NCI-H1436 treated with DMSO at 0.1 percent for 48 hours (cell line): ENCODE results near the gene SPSB2.
"Not testable (repeated sequence)": the region's sequence is repeated elsewhere in the genome, so short reads cannot be mapped to it uniquely, and the experiment has no call there.

Experiments
- DNase-seq: peaks from one replicate; lab custom pipeline; 2025; lab: John Stamatoyannopoulos, UW

Gene SPSB2, protein sequence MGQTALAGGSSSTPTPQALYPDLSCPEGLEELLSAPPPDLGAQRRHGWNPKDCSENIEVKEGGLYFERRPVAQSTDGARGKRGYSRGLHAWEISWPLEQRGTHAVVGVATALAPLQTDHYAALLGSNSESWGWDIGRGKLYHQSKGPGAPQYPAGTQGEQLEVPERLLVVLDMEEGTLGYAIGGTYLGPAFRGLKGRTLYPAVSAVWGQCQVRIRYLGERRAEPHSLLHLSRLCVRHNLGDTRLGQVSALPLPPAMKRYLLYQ

DNA sequence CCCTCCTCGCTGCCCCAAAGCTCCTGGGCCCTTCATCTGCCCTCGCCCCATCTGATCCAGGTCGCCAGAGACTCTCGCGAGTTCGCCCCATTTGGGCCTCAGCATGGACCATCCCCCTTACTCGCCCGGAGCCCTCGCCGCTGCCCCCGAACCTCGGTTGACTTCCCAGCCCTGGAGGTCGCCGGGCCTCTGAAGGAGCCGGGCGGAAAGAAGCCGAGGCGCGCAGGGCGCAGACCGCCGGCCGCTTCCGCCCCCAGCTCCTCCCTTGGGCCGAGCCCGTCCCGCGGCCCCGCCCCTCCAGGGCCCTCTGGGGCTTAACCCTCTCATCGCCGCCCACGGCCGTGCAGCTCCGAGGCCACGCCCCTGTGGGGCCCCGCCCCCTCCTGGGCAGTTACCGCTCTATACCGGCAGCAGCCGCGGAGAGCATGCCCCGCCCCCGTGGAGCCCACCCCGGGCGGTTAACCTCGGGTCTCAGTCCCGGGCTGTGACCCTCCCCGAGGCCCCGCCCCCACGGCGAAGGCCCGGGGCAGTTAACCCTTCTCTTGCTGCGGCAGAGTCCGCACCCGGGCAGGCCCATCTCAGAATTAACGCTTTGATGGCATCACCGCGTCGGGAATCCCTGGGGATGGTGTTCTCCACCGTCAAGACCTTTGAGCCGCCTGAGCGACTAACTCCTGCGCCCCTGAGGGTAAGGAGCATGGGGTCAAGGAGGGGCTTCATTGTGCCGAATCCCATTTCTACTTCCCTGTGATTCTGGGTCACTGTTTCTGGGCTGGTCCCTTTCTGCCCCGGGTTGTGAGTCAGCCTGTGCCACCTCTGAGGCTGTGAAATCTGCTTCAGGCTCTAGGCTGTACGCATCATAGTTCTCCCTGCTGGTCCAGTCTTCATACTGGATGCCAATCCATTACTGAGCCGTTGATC is at the start of gene SPSB2:
Gene SPSB2, minus strand, starts transcription at position 210 of the 921 bp plus-strand sequence. CDS start 402 bp downstream, outside the sequence.
- DNase-seq, result peak; percentile 82

DNA sequence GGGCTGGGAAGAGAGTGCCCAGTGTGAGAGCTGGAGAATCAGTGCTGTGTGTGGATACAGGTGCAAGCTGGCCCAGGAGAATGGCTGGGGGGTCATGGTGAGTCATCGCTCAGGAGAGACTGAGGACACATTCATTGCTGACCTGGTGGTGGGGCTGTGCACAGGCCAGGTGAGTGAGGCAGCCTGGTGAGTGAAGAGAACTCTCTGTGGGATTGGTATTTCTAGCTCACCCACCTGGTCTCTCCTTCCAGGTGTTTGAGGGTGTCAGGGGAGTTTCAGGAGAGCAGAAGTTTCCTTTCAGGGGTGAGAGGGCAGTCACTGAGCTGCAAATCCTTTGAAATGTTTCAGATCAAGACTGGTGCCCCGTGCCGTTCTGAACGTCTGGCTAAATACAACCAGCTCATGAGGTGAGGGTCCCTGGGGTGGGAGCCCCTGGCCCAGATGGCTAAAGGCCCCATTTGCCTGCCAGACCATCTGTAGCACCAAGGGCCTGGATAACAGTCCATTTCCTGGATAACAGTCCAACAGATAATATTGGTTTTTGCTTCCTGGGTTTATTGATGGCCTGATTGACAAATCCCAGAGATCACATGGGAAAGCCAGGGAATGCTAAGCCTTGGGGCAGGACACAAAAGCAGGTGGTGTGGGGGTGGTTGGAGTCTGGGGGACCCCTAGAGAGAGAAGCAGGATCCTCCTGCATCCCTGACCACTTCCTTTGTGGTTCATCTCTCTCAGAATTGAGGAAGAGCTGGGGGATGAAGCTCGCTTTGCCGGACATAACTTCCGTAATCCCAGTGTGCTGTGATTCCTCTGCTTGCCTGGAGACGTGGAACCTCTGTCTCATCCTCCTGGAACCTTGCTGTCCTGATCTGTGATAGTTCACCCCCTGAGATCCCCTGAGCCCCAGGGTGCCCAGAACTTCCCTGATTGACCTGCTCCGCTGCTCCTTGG is 49.2 kb upstream of the SPSB2 start:
- no peak for DNase-seq

DNA sequence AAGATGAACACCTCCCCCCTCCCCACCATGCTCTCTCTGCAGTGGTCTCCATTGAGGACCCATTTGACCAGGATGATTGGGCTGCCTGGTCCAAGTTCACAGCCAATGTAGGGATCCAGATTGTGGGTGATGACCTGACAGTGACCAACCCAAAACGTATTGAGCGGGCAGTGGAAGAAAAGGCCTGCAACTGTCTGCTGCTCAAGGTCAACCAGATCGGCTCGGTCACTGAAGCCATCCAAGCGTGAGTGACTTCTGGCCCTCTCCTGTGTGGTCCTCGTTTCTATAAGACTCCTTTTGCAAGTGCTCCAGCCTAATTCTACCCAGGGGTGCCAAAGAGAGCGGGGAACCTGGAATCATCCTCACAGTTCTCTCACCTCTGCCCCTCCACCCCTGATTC is 48.4 kb upstream of the SPSB2 start:
- no peak for DNase-seq

DNA sequence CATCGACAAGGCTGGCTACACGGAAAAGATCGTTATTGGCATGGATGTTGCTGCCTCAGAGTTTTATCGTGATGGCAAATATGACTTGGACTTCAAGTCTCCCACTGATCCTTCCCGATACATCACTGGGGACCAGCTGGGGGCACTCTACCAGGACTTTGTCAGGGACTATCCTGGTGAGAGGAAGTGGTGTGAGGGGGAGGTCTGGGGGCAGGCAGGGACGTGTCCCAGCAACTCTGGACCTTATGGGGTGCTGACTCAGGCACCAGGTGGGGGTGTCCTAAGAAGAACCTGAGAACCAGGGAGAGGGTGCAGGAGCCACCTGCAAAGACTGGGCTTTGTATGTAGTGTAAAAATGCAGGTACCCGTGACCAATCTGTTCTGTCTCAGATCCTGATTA is 46.5 kb upstream of the SPSB2 start:
- DNase-seq, result no peak

DNA sequence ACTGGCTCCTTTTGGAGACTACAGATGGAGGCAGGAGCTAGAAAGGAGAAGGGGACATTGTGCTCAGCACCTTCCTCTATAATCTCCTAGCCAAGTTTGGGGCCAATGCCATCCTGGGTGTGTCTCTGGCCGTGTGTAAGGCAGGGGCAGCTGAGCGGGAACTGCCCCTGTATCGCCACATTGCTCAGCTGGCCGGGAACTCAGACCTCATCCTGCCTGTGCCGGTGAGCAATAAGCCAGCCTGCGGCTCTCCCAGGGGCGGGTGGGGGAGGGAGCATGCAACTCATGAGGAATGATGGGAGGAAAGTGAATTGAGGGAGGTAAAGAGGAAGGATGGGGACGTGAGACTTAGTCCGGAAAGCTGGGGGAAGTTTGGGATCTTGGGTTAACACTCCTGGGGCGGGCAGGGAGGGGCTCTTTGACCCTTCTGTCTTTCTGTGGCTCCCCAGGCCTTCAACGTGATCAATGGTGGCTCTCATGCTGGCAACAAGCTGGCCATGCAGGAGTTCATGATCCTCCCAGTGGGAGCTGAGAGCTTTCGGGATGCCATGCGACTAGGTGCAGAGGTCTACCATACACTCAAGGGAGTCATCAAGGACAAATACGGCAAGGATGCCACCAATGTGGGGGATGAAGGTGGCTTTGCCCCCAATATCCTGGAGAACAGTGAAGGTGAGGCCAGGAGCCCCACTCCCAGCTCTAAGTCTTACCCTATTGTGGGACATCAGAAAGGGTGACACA is 44.6 kb upstream of the SPSB2 start:
- DNase-seq, result no peak

DNA sequence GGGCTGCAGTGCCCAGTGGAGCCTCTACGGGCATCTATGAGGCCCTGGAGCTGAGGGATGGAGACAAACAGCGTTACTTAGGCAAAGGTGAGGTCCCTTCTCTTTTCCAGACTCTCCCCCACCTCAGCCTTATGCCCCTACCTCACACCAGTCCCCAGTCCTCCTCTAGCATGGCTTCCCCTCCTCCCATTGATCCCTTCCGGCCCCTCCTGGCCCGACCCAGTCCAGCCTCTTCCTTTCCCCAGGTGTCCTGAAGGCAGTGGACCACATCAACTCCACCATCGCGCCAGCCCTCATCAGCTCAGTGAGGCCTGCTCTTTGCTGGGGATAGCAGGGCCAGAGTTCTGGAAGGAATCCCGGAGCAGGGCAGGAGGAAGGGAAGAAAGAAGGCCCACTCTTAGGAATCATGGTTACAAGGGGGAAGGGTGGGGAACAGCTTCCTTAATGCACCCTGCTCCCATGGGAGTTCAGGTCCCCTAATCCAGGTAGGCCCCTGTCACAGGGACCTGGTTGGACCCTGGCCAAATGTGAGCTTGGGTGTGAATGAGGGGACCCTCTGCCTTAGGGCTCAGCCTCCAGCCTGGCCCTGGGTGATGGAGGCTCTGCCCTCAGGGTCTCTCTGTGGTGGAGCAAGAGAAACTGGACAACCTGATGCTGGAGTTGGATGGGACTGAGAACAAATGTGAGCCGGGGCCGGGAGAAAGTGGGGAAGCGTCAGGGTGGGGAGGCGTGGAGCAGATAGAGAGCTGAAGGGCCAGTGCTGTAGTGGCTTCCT is 43.5 kb upstream of the SPSB2 start:
- DNase-seq, result no peak

DNA sequence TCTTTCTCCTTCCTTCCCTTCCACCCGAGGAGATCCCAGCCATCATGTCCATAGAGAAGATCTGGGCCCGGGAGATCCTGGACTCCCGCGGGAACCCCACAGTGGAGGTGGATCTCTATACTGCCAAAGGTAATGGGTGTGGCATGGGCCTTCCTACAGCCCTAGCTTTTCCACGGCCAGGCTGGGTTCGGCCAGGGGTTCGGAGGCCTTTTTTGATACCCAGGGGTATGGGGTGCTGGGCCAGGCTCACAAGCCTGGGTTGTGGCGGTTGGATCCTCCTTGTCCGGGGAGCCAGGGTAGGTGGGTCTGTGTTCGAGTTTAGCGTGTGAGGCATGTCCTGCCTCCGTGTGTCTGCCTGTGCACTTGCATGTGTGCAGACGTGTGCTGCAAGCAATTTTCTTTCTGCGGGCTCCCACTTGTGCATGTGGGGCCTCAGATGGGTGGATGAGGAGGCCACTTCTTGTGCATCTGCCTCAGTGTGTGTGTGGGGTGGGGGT is 42.7 kb upstream of the SPSB2 start:
- DNase-seq, result no peak

DNA sequence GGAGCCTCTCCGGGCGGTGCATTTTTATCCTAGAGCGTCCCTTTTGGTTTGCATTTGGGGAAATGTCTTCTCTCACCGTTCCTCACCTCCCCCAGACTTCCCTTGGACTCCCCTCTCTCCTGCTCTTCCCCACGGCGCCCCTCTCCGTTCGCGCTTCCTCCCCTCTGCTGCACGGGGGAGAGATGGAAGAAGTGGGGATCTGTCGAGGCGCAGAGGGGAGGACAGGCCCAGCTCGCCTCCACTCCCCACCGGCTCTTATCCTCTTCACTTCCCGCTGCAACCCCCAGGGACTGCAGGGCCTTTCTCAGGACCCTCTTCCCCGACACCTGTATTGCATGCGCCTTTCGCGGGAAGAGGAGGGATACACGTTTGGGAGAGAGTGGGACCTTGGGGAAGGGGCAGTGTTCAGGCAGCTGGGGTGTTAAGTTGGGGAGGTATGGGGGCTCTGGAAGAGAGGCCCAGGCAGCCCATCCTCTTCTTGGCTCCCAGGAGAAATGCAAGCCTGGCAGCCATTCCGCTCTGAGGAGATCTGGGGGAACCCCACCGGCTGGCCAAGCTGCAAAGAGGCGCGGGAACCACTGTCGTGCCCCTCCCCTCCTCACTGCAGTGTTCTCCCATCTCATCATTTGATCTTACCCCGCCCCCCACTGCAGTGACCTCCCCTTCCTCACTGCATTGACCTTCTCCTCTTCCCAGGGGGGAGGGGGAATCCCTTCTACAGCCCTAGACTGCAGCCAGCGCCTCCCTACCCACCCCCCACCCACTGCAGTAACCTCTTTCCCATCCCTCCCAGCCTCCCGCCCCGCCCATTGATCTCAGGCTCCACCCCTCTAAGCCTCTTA is 42.1 kb upstream of the SPSB2 start:
- no peak for DNase-seq

DNA sequence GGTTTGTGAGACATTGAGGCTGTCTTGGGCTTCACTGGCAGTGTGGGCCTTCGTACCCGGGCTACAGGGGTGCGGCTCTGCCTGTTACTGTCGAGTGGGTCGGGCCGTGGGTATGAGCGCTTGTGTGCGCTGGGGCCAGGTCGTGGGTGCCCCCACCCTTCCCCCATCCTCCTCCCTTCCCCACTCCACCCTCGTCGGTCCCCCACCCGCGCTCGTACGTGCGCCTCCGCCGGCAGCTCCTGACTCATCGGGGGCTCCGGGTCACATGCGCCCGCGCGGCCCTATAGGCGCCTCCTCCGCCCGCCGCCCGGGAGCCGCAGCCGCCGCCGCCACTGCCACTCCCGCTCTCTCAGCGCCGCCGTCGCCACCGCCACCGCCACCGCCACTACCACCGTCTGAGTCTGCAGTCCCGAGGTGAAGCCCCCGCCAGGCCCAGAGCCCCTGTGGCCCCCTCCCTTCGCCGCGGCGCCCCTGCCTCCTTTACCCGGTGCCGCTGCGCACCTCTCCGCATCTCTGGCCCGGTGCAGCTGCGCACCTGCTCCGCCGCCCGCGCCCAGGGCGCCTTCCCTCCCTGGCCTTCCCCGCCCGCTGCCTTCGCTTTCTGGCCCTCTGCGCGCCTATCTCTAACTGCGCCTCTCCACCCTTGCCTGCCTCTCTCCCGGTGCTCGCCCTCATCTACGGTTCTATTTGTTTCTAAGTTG is 41.3 kb upstream of the SPSB2 start, which contains the start of gene ENO2:
Gene ENO2, plus strand, starts transcription at position 335 of the 701 bp plus-strand sequence. CDS start 1,253 bp downstream, outside the sequence.
- no peak for DNase-seq

DNA sequence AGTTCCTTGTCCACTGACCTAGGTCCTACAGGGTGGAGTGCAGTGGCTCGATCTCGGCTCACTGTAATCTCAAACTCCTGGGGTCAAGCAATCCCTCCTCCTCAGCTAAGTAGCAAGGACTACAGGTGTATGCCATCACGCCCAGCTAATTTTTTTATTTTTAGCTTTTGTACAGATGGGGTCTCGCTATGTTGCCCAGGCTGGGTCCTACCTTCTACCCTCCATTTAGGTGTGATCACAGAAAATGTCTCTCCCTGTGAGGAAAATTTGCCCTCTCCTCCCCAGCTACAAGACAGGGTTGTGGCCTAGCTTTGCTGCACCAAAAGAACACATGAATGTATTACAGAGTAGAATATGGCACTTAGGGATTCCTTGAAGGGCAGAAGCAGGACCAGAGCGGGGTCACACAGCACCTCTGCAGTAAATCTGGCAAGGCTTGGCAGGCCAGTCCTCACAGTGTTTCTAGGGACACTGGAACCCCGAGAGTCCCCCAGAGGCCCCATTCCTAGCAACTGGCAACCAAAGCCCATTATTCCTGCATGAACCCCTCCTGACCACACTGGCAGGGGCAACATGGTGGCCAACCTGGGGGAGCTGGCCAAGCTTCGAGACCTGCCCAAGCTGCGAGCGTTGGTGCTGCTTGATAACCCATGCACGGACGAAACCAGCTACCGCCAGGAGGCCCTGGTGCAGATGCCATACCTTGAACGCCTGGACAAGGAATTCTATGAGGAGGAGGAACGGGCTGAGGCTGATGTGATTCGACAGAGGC is 39.2 kb upstream of the SPSB2 start:
- no peak for DNase-seq

DNA sequence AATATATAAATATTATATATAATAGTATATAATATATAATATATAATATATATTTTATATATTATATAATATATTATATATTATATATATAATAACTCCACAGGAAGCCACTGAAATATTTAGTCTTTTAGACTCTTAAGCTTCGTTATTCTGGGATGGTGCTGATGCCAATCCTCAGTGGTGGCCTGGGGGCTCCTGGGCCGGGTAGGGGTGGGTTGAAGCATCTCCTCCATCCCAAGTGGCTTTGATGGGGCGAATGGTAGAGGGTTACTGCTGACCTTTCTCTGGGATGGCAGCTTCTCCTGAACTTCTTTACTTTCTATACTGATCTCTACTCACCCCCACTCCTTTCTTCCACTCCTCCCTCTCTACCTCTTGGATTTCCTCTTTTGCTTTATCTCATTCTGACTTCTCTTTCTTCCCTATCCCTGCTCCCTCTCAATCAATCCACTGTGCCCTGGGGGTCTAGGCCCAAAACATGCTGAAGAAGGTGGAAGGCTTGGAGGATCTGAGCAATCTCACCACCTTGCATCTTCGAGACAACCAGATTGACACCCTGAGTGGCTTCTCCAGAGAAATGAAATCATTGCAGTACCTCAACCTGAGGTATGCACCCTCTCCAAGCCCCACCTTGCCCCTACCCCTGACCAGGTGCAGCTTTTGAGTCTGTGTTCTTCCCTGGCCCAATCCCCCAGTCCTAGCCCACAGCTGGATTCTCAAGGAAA is 36.5 kb upstream of the SPSB2 start:
- DNase-seq, result no peak

DNA sequence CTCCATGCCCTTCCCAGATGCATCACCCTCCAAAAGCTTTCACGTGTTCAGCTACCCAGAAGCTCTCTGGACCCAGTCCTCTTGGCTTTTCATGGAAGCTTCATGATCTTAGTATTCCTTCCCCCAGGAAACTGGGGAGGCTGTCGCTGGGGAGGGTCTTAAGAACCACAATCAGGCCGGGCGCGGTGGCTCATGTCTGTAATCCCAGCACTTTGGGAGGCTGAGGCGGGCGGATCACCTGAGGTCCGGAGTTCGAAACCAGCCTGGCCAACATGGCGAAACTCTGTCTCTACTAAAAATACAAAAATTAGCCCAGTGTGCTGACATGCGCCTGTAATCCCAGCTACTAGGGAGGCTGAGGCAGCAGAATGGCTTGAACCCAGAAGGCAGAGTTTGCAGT is 35.0 kb upstream of the SPSB2 start:
- not testable (repeated sequence) for DNase-seq

DNA sequence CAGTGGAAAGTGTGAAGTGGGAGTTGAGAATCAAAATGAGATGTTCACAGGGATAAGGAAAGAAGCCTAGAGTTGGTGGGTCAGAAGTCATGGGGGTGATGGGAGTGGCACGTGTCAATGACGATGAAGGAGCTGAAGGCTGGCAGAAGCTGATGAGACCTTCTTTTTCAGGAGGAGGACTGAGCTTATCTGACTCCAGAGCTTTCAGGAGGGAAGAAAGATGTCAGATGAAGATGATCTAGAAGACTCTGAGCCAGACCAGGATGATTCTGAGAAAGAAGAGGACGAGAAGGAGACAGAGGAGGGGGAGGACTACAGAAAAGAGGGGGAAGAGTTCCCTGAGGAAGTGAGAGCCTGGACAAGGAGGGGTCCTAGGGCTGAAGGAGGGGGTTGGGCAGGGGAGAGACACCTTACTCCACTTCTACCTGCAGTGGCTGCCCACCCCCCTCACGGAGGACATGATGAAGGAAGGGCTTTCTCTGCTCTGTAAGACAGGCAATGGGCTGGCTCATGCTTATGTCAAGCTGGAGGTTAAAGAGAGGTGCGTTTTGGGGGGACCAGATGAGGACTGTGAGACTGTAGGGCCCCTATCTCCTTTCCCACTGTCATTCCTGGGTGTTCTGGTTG is 32.4 kb upstream of the SPSB2 start:
- no peak for DNase-seq

DNA sequence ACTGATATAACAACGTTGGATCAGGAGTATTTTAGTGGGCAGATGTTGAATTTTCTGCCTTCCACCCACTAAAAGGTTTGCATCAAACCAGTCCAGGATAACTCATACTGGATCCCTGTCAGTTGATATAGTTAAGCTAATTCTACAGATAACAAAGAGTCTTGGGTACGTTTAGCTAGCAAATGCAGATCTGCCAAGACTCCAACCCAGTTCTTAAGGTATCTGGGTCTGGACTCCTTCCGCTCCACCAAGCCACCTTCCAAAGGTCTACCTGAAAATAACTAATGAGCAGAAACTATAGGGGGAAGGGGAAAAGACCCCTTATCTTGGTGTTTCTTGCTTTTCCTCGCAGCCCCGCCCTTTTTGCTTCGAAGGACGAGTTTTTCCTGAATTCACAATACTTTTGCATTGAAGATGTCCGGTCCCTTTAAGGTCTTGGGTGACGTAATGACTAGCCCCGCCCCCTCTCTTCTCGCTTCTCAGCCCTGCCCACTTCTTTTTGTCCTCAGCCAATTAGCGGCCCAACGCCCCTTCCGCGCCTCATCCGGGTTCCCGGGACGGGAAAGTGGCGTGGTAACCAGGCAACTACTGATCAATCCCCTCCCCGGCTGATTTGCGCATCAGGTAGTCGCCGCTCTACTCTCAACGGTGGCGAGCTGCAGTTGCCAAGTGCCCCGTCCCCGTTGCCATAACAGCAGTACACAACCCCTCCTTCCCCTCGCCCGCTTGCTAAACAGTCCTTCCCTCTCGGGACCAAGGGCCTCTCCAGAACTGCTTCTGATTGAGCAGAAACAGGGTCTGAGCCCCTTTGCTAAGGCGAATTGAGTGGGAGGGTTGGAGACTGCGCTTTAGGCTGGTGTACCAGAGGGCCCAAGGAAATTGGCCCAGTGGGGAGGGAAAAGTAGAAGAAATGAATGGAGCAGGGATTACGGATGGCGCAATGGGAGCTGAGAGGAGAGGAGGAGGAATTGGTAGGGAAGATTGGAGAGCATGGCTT is 31.5 kb upstream of the SPSB2 start, which contains the start of gene LRRC23:
Gene LRRC23, plus strand, starts transcription at position 543 of the 997 bp plus-strand sequence. CDS start 812 bp downstream, outside the sequence.
- DNase-seq, result peak; percentile 92

DNA sequence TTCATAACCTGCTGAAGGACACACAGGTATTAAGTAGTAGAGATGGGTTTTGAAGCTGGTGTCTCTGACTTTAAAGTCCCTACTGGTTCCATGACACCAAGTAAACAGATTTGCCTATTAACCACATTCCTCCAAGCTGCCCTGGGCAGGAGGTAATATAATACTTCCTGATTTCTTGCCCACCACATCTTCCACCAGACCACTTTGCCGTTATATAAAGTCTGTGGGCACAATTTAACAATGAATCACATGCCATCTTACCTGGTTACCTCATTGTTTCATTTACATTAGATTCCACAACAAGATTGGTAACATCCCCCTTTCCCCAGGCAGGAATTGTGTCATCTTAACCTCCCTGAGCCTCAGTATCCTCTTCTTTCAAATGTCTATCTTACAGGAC is 30.6 kb upstream of the SPSB2 start:
- DNase-seq, result no peak
